HG03095 (cell line): ENCODE data around the gene SNU13.
"Not testable (repeated sequence)": the region's sequence is repeated elsewhere in the genome, so short reads cannot be mapped to it uniquely, and the experiment has no call there.

ENCODE experiments used
- ATAC-seq: cut with Tn5 transposase; IDR thresholded peaks from one replicate; pipeline ENCODE4 v1.9.1; 2021; ENCODE audit warnings: moderate library complexity; ENCODE audit not compliant: unreplicated experiment

The SNU13 gene

DNA sequence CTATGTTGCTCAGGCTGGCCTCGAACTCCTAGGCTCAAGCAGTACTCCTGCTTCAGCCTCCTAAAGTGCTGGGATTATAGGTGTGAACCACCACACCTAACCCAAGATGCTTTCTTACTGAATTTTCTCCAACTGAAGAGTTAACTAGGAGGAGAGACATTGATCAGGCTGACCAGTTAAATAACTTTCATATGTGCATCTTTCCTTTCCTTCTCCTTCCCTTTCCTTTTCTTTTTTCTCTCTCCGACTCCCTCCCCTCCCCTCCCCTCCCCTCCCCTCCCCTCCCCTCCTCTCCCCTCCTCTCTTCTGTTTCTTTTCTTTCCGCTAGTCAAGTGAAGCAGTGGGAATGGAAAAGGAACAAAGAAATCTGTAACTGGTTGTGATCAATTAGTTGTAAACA lies 40.9 kb downstream of the SNU13 start:
- ATAC-seq = no peak

DNA sequence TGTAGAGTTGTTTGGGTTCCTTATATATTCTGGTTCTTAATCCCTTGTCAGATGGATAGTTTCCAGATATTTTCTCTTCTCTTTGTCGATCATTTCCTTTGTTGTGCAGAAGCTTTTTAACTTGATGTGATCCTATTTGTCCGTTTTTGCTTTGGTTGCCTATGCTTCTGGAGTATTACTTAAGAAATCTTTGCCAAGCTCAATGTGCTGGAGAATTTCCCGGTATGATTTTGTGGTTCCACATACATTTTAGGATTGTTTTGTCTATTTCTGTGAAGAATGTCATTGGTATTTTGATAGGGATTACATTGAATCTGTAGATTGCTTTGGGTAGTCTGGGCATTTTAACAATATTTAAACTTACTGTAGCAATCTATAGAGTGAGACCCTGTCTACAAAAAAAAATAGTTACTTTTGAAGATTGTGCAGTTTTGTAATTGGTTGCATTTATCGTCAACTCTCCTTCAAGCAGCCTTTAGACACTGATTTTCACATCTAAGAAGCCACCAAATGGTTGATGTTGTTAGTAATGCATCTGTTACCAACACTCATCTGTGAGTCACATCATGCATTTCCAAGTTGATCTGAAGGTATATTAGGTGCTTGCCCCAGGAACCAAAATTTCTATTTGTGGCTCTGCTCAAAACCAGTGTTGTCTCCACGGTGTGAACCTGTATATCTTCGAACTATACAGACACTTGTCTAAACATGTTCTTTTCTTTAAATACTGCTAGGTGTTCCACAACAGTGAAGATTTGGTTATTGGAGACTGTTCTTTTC lies 46.1 kb downstream of the SNU13 start:
- ATAC-seq = no peak

DNA sequence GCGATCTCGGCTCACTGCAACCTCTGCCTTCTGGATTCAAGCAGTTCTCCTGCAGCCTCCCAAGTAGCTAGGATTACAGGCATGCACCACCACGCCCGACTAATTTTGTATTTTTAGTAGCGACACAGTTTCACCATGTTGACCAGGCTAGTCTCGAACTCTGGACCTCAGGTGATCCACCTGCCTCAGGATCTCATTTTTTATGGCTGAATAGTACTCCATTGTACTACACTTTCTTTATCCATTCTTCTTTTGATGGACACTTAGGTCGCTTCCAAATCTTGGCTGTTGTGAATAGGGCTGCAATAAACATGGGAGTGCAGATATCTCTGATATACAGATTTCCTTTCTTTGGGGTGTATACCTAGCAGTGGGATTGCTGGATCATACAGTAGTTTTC lies 46.8 kb downstream of the SNU13 start:
- no peak for ATAC-seq

DNA sequence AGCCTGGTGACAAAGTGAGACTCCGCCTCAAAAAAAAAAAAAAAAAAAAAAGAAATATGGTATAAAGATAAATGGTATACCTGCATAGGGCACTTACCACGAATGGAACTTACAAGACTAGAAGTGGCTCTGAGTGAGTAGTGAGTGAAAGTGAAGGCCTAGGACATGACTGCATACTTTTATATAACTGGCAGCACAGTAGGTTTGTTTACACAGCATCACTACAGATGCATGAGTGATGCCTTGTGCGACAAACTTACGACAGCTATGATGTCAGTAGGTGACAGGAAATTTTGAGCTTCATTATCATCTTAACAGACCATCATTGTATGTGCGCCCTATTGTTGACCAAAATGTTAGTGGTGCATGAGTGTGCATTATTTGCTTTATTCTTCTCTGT lies 49.9 kb downstream of the SNU13 start:
- no peak for ATAC-seq

DNA sequence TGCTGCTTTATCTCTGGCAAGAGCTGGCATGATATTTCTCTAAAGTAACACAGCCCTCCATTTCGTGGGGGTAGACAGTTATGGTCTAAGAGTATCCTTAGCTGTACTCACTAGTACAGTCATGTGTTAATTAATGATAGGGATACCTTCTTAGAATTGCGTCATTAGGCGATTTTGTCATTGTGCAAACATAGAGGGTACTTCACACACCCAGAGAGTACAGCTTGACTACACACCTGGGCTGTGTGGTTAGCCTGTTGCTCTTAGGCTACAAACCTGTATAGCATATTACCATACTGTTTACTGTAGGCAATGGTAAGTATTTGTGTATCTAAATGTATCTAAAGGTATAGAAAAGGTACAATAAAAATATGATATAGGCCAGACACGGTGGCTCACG lies 50.5 kb downstream of the SNU13 start:
- no peak for ATAC-seq

DNA sequence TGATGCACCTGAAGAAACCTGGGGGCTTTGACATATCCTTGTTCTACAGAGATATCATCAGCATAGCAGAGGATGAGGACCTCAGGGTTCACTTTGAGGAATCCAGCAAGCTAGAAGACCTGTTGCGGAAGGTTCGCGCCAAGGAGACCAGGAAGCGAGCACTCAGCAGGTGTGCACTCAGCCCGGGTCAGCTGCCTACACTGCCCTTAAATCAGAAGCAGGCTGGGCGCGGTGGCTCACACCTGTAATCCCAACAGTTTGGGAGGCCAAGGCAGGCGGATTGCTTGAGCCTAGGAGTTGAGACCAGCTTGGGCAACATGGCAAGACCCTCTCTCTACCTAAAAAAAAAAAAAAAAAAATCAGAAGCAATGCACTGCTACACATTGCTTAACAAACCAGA lies 51.0 kb downstream of the SNU13 start:
- not testable (repeated sequence) for ATAC-seq

DNA sequence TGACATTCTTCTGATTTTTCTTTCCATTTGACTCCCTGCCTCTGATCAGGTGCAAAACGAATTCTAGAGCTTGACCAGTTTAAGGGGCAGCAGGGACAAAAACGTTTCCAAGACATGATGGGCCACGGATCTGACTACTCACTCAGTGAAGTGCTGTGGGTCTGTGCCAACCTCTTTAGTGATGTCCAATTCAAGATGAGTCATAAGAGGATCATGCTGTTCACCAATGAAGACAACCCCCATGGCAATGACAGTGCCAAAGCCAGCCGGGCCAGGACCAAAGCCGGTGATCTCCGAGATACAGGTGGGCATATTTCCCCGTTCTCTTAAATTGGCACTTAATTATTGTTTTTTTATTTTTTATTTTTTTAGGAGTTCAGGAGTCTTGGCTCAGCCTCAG lies 52.2 kb downstream of the SNU13 start:
- ATAC-seq = no peak

DNA sequence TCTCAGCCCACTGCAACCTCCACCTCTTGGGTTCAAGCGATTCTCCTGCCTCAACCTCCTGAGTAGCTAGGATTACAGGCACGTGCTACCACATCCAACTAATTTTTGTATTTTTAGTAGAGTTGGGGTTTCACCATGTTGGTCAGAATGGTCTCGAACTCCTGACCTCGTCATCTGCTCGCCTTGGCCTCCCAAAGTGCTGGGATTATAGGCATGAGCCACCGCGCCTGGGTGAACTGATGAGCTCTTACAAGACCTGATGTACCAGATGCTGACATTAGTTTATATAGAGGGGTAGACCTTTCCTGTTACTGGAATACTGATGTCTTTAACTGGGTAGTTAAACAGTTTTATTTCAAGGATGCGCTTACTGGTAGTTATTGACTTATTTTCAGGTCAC lies 54.1 kb downstream of the SNU13 start:
- ATAC-seq = not testable (repeated sequence)

DNA sequence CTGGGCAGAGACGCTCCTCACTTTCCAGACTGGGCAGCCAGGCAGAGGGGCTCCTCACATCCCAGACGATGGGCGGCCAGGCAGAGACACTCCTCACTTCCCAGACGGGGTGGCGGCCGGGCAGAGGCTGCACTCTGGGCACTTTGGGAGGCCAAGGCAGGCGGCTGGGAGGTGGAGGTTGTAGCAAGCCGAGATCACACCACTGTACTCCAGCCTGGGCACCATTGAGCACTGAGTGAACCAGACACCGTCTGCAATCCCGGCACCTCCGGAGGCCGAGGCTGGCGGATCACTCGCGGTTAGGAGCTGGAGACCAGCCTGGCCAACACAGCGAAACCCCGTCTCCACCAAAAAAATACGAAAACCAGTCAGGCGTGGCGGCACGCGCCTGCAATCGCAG lies 57.1 kb downstream of the SNU13 start:
- ATAC-seq = not testable (repeated sequence)

DNA sequence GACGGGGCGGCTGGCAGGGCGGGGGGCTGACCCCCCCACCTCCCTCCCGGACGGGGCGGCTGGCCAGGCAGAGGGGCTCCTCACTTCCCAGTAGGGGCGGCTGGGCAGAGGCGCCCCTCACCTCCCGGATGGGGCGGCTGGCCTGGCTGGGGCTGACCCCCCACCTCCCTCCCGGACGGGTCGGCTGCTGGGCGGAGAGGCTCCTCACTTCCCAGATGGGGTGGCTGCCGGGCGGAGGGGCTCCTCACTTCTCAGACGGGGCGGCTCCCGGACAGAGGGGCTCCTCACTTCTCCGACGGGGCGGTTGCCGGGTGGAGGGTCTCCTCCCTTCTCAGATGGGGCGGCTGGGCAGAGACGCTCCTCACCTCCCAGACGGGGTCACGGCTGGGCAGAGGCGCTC lies 57.6 kb downstream of the SNU13 start:
- not testable (repeated sequence) for ATAC-seq

DNA sequence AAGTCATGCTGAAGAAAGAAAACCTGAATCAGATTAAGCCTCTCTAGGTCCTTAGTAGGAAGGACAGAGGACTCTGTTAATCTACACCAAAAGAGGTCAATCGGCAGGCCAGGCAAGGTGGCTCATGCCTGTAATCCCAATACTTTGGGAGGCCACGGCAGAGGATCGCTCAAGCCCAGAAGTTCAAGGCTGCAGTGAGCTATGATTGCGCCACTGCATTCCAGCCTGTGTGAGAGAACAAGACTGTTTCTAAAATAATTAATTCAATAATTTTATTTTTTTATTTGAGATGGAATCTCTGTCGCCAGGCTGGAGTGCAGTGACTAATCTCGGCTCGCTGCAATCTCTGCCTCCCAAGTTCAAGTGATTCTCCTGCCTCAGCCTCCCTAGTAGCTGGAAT lies 63.1 kb downstream of the SNU13 start:
- ATAC-seq = no peak
